Upper lobe of right lung (tissue), 1 donor: ENCODE results near the gene KIF6. TPM values are rescaled to one million over a fixed set of nuclear protein-coding genes. Genes with fewer than 3 reads are reported as not detected.

ENCODE experiments used
- ATAC-seq: fragments of 200-7000 bp; cut with Tn5 transposase; one replicate; pipeline ENCODE4 v1.9.1; 2020; ENCODE audit warnings: mild to moderate bottlenecking, moderate library complexity
- DNase-seq: peaks from one replicate; pipeline ENCODE4 v3.0.0-alpha.2; 2020
- H3K27ac ChIP-seq: fragments of 200-600 bp; one replicate; pipeline ENCODE4 v1.8.0; 2022
- H3K27me3 ChIP-seq: fragments of 200-600 bp; one replicate; pipeline ENCODE4 v1.8.0; 2022; ENCODE audit warnings: mild to moderate bottlenecking
- H3K36me3 ChIP-seq: fragments of 200-600 bp; one replicate; pipeline ENCODE4 v1.8.0; 2022
- H3K4me1 ChIP-seq: fragments of 200-600 bp; one replicate; pipeline ENCODE4 v1.8.0; 2022
- H3K4me3 ChIP-seq: fragments of 200-600 bp; one replicate; pipeline ENCODE4 v1.8.0; 2022; ENCODE audit warnings: mild to moderate bottlenecking
- H3K9me3 ChIP-seq: fragments of 200-600 bp; one replicate; pipeline ENCODE4 v1.8.0; 2022
- intact Hi-C: fragments of 100-400 bp; cut with DNase I; formaldehyde crosslinking; loops from one replicate; pipeline ENCODE4 v1.11.0; 2022
- total RNA-seq: library from RNA; stranded (reverse); fragmentation: NEBNext Ultra II Directional; extraction: Animal tissue kit (Norgen Biotek cat#: 25700); gene quantifications from one replicate; pipeline ENCODE4 v1.2.1, GENCODE V29; 2021
- TF ChIP-seq, protein P1 (sequence below): fragments of 200-600 bp; IDR thresholded peaks from one replicate; pipeline ENCODE4 v1.8.0; 2022; ENCODE audit warnings: antibody characterized with exemption
- donor health status: DM: no; HTN: yes; CAD: no; lungs with severe emphysema.

Gene KIF6
- total RNA-seq, 1 donor from 2014 or later = 0.49 TPM

- H3K4me3 ChIP-seq = no peak overlapping the region
- H3K27me3 ChIP-seq = no peaks in the 10 kb centered on the region
- ATAC-seq = no peak
- peaks cover 4% of the 10 kb centered on the region for H3K4me1 ChIP-seq
- TF ChIP-seq, protein P1, sequence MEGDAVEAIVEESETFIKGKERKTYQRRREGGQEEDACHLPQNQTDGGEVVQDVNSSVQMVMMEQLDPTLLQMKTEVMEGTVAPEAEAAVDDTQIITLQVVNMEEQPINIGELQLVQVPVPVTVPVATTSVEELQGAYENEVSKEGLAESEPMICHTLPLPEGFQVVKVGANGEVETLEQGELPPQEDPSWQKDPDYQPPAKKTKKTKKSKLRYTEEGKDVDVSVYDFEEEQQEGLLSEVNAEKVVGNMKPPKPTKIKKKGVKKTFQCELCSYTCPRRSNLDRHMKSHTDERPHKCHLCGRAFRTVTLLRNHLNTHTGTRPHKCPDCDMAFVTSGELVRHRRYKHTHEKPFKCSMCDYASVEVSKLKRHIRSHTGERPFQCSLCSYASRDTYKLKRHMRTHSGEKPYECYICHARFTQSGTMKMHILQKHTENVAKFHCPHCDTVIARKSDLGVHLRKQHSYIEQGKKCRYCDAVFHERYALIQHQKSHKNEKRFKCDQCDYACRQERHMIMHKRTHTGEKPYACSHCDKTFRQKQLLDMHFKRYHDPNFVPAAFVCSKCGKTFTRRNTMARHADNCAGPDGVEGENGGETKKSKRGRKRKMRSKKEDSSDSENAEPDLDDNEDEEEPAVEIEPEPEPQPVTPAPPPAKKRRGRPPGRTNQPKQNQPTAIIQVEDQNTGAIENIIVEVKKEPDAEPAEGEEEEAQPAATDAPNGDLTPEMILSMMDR = no peak
- no peaks in the 10 kb centered on the region for H3K9me3 ChIP-seq
- H3K36me3 ChIP-seq = no peaks in the 10 kb centered on the region
- intact Hi-C loops = no loop called here
- H3K27ac ChIP-seq = no peak overlapping the region
- DNase-seq = no peak
Observed at GRCh38 chr6:39546731-39547130, 178.5 kb downstream of the KIF6 start.

- Histone ChIP-seq H3K4me1 (peaks cover 4% of the 10 kb centered on the region), H3K4me3 (no peak overlapping the region), H3K27me3 (no peaks in the 10 kb centered on the region), H3K9me3 (no peaks in the 10 kb centered on the region), H3K36me3 (no peaks in the 10 kb centered on the region), H3K27ac (no peak overlapping the region)
- intact Hi-C loops = no loop called here
- no peak for ATAC-seq
- TF ChIP-seq, protein P1 = no peak
- DNase-seq = no peak
Observed at GRCh38 chr6:39543950-39544349, 181.3 kb downstream of the KIF6 start.

- TF ChIP-seq, protein P1 = no peak
- intact Hi-C loops = no loop called here
- Histone ChIP-seq H3K27ac (no peak overlapping the region), H3K9me3 (no peaks in the 10 kb centered on the region), H3K4me3 (no peak overlapping the region), H3K27me3 (no peaks in the 10 kb centered on the region), H3K36me3 (no peaks in the 10 kb centered on the region), H3K4me1 (peaks cover 4% of the 10 kb centered on the region)
- DNase-seq = no peak
- ATAC-seq = peak; percentile 74
Observed at GRCh38 chr6:39543095-39543494, 182.1 kb downstream of the KIF6 start.

DNA sequence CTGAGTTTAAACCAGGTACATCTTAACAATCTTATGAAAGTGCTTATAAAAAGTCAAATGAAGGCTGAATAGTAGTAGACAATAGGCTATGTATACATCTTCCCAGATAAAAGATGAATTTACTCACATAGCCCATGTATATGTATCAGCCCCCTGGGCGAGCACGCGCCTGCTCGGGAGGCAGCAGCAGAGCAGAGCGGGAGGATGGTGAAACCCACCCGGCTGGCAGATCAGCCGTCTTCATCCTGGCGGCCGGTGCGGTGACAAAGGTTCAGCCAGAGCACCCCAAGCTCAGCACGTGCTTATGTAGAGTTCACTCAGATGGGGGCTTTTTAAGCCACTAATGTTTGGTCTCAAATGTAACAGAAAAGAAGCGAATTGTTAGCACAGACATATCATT, 184.8 kb downstream of the KIF6 start:
- ATAC-seq (no peak), DNase-seq (no peak)
- no peak overlapping the region for H3K4me3 ChIP-seq
- H3K9me3 ChIP-seq = no peaks in the 10 kb centered on the region
- no peaks in the 10 kb centered on the region for H3K36me3 ChIP-seq
- intact Hi-C loops = no loop called here
- TF ChIP-seq, protein P1 = no peak
- no peak overlapping the region for H3K27ac ChIP-seq
- H3K4me1 ChIP-seq = peaks cover 4% of the 10 kb centered on the region
- no peaks in the 10 kb centered on the region for H3K27me3 ChIP-seq

GRCh38 chr6:39530201-39530759, 194.9 kb downstream of the KIF6 start:
- ATAC-seq = no peak
- TF ChIP-seq, protein P1 = no peak
- no peak overlapping the region for H3K4me3 ChIP-seq

More at GRCh38 chr6:39530201-39530759, 194.9 kb downstream of the KIF6 start:
- DNase-seq = no peak
- H3K36me3 ChIP-seq = no peaks in the 10 kb centered on the region
- no peaks in the 10 kb centered on the region for H3K4me1 ChIP-seq
- no peaks in the 10 kb centered on the region for H3K9me3 ChIP-seq
- no peaks in the 10 kb centered on the region for H3K27me3 ChIP-seq
- peak overlapping the region; percentile 4 for H3K27ac ChIP-seq
- intact Hi-C loops = no loop called here
